ENCODE measurements around the gene MVB12B.

DNA sequence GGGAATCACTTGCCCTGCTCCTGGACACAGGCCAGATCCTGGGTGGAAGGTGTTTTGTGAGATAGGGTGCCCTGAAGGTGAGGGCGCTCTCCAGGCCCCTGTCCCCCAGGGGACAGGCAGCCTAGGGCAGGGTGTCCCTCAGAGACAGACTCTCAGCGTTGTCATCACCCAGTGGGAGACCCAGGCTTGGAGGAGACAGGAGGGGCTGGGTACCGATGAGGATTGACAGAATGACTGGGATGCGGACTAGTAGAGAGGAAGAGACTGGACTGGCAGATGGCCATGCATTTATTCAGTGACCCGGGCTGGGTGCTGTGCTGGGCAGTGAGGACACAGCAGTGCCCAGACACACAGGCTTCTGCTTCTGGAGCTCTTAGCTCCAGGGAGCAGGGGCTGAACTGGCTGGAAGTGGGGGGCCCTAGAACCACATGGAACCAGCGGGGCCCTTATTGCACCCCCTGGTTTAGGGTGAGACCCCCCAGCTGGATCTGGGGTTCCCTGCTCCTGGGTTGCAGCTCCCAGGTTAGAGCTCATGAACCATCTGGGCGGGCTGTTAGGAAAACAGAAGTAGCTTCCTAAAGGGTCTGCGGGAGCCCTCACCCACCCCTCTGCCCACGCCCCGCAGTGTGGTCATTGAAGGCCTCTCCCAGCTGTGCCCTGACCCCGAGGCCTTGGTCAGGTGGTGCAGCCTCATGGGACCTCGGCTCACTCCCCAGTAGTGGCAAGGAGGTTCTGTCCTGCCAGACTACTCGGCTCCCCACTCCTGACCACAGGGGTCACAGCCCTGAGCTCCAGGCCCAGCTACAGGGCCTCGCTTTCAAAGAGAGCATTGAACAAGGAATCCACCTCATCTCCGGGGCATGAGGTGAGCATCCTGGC lies 170.4 kb downstream of the MVB12B start:
- TF ChIP-seq POLR2A (IDR thresholded peaks at IDR 0.05; ENCODE audit: extremely low read depth, insufficient read length) (no peak), MYC (IDR thresholded peaks at IDR 0.05; ENCODE audit: low read depth, low read length) (no peak)
- TF ChIP-seq, protein P1, sequence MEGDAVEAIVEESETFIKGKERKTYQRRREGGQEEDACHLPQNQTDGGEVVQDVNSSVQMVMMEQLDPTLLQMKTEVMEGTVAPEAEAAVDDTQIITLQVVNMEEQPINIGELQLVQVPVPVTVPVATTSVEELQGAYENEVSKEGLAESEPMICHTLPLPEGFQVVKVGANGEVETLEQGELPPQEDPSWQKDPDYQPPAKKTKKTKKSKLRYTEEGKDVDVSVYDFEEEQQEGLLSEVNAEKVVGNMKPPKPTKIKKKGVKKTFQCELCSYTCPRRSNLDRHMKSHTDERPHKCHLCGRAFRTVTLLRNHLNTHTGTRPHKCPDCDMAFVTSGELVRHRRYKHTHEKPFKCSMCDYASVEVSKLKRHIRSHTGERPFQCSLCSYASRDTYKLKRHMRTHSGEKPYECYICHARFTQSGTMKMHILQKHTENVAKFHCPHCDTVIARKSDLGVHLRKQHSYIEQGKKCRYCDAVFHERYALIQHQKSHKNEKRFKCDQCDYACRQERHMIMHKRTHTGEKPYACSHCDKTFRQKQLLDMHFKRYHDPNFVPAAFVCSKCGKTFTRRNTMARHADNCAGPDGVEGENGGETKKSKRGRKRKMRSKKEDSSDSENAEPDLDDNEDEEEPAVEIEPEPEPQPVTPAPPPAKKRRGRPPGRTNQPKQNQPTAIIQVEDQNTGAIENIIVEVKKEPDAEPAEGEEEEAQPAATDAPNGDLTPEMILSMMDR (IDR thresholded peaks at IDR 0.05; ENCODE audit: low read depth, low read length) = no peak
